WTC11 (cell line): Measurements from ENCODE around the gene GPC6. TPM values are rescaled to one million over a fixed set of nuclear protein-coding genes. Genes with fewer than 3 reads are reported as not detected.

Source experiments
- ATAC-seq: fragments of 200-7000 bp; cut with Tn5 transposase; 2 replicates; pipeline ENCODE4 v1.10.0; 2021; ENCODE audit warnings: mild to moderate bottlenecking, moderate library complexity
- CTCF ChIA-PET: fragments of 300-600 bp; sonication (Branson Sonifier 250); formaldehyde crosslinking; loops from one replicate; lab custom pipeline; 2021; ENCODE audit warnings: antibody characterized with exemption; lab: Charles Lee
- POLR2A ChIA-PET: fragments of 350-600 bp; sonication (Branson Sonifier 250); formaldehyde crosslinking; loops from one replicate; lab custom pipeline; 2021; ENCODE audit warnings: antibody characterized with exemption; lab: Charles Lee
- DNase-seq: peaks from one replicate; pipeline ENCODE4 v3.0.0; 2021; ENCODE audit warnings: low spot score
- H3K27ac Mint-ChIP-seq: 2 replicates; pipeline ENCODE4 v1.8.0; 2021; ENCODE audit warnings: mixed read lengths
- H3K27me3 Mint-ChIP-seq: 2 replicates; pipeline ENCODE4 v1.8.0; 2021; ENCODE audit warnings: low read depth, mild to moderate bottlenecking, moderate library complexity, mixed read lengths
- H3K36me3 Mint-ChIP-seq: 2 replicates; pipeline ENCODE4 v1.8.0; 2021; ENCODE audit warnings: mixed read lengths
- H3K4me1 Mint-ChIP-seq: 2 replicates; pipeline ENCODE4 v1.8.0; 2022; ENCODE audit warnings: mixed read lengths
- H3K4me3 Mint-ChIP-seq: 2 replicates; pipeline ENCODE4 v1.8.0; 2021; ENCODE audit warnings: mild to moderate bottlenecking, moderate library complexity, mixed read lengths
- H3K9me3 Mint-ChIP-seq: 2 replicates; pipeline ENCODE4 v1.8.0; 2021; ENCODE audit warnings: mixed read lengths
- ARID4B ChIP-seq: sonication (generic); formaldehyde crosslinking; IDR thresholded peaks from 2 replicates; pipeline ENCODE4 v1.8.0; 2023; ENCODE audit warnings: missing genetic modification reagents, mild to moderate bottlenecking, borderline replicate concordance
- CBFB ChIP-seq: sonication (generic); formaldehyde crosslinking; IDR thresholded peaks from 2 replicates; pipeline ENCODE4 v1.8.1; 2022; ENCODE audit warnings: mild to moderate bottlenecking, low read depth, missing genetic modification reagents
- JAZF1 ChIP-seq: fragments of 250-450 bp; sonication (Bioruptor Pico); IDR thresholded peaks from 2 replicates; pipeline ENCODE4 v1.9.0; 2021; ENCODE audit warnings: moderate library complexity, mild to moderate bottlenecking, inconsistent platforms
- JUN ChIP-seq: sonication (generic); formaldehyde crosslinking; IDR thresholded peaks from 2 replicates; pipeline ENCODE4 v1.8.0; 2023; ENCODE audit warnings: mild to moderate bottlenecking, missing genetic modification reagents
- KAT7 ChIP-seq: sonication (generic); formaldehyde crosslinking; IDR thresholded peaks from 2 replicates; pipeline ENCODE4 v1.8.1; 2023; ENCODE audit warnings: missing genetic modification reagents, mild to moderate bottlenecking, borderline replicate concordance
- MXD4 ChIP-seq: fragments of 250-450 bp; sonication (Bioruptor Pico); IDR thresholded peaks from 2 replicates; pipeline ENCODE4 v1.8.0; 2021; ENCODE audit warnings: mild to moderate bottlenecking, moderate library complexity, borderline replicate concordance
- NFYB ChIP-seq: sonication (generic); formaldehyde crosslinking; conservative IDR thresholded peaks from 2 replicates; pipeline ENCODE4 v1.8.0; 2022; ENCODE audit warnings: low read depth, missing genetic modification reagents
- PRRX2 ChIP-seq: fragments of 250-450 bp; sonication (Bioruptor Pico); IDR thresholded peaks from 2 replicates; pipeline ENCODE4 v1.8.0; 2021; ENCODE audit warnings: mild to moderate bottlenecking
- ZNF281 ChIP-seq: sonication (generic); formaldehyde crosslinking; IDR thresholded peaks from 2 replicates; pipeline ENCODE4 v1.8.0; 2023; ENCODE audit warnings: mild to moderate bottlenecking, missing genetic modification reagents
- ZNF512 ChIP-seq: sonication (generic); formaldehyde crosslinking; IDR thresholded peaks from 2 replicates; pipeline ENCODE4 v1.8.1; 2022; ENCODE audit warnings: missing genetic modification reagents, borderline replicate concordance
- total RNA-seq: library from RNA; stranded (reverse); gene quantifications from 3 replicates; pipeline ENCODE4 v1.2.3, GENCODE V29; 2021
- TF ChIP-seq, protein P1 (sequence below): fragments of 250-450 bp; sonication (Bioruptor Pico); IDR thresholded peaks from 2 replicates; pipeline ENCODE4 v2.1.2; 2022; ENCODE audit warnings: mild to moderate bottlenecking, moderate library complexity
- TF ChIP-seq, protein P2 (sequence below): sonication (generic); formaldehyde crosslinking; IDR thresholded peaks from 2 replicates; pipeline ENCODE4 v1.8.1; 2023; ENCODE audit warnings: mild to moderate bottlenecking, missing genetic modification reagents, borderline replicate concordance

GPC6 gene
- total RNA-seq, 1 experiment from 2014 or later = 19.5 TPM

- TF ChIP-seq ARID4B (no peak), CBFB (CRISPR knock-in tag) (no peak), NFYB (no peak)
- TF ChIP-seq, protein P1, sequence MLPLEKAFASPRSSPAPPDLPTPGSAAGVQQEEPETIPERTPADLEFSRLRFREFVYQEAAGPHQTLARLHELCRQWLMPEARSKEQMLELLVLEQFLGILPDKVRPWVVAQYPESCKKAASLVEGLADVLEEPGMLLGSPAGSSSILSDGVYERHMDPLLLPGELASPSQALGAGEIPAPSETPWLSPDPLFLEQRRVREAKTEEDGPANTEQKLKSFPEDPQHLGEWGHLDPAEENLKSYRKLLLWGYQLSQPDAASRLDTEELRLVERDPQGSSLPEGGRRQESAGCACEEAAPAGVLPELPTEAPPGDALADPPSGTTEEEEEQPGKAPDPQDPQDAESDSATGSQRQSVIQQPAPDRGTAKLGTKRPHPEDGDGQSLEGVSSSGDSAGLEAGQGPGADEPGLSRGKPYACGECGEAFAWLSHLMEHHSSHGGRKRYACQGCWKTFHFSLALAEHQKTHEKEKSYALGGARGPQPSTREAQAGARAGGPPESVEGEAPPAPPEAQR (CRISPR knock-in tag) = no peak
Measured at GRCh38 chr13:94369972-94370436, 1143.4 kb downstream of the GPC6 start (continued).

DNA sequence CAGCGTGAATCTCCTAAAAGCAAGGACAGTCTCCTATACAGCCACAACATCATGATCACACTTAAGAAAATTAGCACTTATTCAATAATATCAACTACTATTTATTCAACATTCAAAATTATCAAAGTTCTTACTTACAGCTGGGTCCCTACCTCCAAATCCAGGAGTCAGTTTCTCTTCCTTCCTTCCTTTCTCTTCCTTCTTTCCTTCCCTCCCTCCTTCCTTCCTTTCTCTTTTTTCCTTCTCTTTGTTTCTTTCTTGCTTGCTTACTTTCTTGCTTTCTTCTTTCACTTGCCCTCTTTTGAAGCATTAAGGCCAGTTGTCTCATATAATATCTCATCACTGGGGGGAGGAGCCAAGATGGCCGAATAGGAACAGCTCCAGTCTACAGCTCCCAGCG lies 1145.2 kb downstream of the GPC6 start:
- Mint-ChIP-seq H3K27ac (peak overlapping the region; percentile 38), H3K27me3 (peaks cover 4% of the 10 kb centered on the region), H3K4me1 (peaks cover 17% of the 10 kb centered on the region), H3K36me3 (peaks cover 9% of the 10 kb centered on the region)
- POLR2A ChIA-PET = no interaction called here
- no peak for ATAC-seq
- CTCF ChIA-PET = no interaction called here
- TF ChIP-seq JUN (no peak), ZNF281 (CRISPR knock-in tag) (no peak), JAZF1 (CRISPR knock-in tag) (no peak), MXD4 (CRISPR knock-in tag) (no peak), KAT7 (no peak), ZNF512 (CRISPR knock-in tag) (0 out of 2 replicates have a peak, but pooled peaks have one; percentile 64), PRRX2 (CRISPR knock-in tag) (no peak)
- TF ChIP-seq, protein P2, sequence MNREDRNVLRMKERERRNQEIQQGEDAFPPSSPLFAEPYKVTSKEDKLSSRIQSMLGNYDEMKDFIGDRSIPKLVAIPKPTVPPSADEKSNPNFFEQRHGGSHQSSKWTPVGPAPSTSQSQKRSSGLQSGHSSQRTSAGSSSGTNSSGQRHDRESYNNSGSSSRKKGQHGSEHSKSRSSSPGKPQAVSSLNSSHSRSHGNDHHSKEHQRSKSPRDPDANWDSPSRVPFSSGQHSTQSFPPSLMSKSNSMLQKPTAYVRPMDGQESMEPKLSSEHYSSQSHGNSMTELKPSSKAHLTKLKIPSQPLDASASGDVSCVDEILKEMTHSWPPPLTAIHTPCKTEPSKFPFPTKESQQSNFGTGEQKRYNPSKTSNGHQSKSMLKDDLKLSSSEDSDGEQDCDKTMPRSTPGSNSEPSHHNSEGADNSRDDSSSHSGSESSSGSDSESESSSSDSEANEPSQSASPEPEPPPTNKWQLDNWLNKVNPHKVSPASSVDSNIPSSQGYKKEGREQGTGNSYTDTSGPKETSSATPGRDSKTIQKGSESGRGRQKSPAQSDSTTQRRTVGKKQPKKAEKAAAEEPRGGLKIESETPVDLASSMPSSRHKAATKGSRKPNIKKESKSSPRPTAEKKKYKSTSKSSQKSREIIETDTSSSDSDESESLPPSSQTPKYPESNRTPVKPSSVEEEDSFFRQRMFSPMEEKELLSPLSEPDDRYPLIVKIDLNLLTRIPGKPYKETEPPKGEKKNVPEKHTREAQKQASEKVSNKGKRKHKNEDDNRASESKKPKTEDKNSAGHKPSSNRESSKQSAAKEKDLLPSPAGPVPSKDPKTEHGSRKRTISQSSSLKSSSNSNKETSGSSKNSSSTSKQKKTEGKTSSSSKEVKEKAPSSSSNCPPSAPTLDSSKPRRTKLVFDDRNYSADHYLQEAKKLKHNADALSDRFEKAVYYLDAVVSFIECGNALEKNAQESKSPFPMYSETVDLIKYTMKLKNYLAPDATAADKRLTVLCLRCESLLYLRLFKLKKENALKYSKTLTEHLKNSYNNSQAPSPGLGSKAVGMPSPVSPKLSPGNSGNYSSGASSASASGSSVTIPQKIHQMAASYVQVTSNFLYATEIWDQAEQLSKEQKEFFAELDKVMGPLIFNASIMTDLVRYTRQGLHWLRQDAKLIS (CRISPR knock-in tag) = no peak
- TF ChIP-seq, all 79 proteins: peak for 1
- Mint-ChIP-seq H3K9me3 (peaks cover 5% of the 10 kb centered on the region; the same call in 1 of the 2 replicates), H3K4me3 (peak overlapping the region; percentile 55)
- DNase-seq = no peak
